ENCODE results near the gene SLC35A4. TPM values are rescaled to one million over a fixed set of nuclear protein-coding genes. Genes with fewer than 3 reads are reported as not detected.

SLC35A4 gene, protein sequence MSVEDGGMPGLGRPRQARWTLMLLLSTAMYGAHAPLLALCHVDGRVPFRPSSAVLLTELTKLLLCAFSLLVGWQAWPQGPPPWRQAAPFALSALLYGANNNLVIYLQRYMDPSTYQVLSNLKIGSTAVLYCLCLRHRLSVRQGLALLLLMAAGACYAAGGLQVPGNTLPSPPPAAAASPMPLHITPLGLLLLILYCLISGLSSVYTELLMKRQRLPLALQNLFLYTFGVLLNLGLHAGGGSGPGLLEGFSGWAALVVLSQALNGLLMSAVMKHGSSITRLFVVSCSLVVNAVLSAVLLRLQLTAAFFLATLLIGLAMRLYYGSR
- 87.0 and 96.5 TPM in 2 replicates for total RNA-seq

DNA sequence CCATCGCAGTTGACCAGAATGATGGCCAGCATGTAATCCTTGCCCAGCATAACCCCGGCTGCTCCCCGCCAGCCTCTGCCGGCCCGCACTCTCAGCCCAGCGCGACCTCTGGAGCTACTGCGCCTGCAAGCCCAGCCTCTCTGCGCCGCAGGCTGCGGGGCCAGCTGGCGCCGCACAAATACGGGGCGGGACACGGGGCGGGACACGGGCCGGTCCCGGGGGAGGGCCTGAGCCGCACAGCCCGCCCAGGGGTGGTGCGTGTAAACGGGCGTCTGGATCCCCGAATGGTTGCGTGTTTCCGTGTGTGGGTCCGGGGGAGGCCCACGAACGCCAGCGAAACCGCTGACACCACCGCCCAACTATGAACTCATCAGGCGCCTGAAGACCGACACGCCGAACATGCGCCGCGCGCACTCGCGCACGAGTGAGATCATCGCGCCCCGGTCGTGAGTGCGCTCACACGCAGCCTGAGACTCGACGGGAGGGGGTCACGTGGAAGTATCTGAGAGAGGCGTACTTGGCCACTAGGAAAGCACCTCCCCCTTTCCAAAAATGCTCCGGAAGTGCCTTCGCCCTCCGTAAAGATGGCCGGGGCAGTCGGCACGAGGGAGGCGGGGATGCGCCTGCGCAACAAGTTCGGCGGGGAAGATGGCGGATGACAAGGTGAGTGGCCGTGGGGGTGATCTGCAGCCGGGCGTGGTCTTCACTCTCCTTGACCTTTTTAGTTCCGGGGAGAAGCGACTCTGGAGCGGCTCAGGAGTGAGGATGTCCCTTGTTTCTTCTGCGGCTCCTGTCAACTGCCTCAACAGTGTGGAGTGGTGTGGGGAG is at the start of gene SLC35A4, which contains the start of gene APBB3:
TSS of gene SLC35A4 (plus strand) at position 633 of the 828 bp plus-strand sequence. CDS start 2,342 bp downstream, outside the sequence.
TSS of gene APBB3 (minus strand) at position 403 of the 828 bp plus-strand sequence. CDS start at position 50, 353 bp downstream.
- intact Hi-C loops (cut with micrococcal nuclease): loop anchor here (1.0 to 10.0 kb wide), 20 partner anchors 8 to 1222 kb away; partner anchors contain the start of genes ANKHD1, CYSTM1, DNAJC18 and EIF4EBP3

DNA sequence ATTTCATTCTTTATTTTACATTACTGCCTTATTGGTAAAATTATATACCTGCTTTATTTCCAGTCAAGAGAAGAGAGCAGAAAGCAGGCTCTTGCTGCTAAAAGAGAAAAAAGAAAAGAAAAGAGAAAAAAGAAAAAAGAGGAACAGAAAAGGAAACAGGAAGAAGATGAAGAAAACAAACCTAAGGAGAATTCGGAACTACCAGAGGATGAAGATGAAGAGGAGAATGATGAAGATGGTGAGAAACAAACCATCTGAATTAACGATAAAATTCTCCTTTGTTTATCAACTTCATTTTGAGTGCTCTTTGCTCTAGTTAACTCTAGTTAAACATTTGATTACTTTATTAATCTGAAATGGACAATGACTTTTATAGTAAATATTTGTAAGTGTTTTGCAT is 40.6 kb upstream of the SLC35A4 start:
- intact Hi-C loops (cut with micrococcal nuclease): no loop called here

DNA sequence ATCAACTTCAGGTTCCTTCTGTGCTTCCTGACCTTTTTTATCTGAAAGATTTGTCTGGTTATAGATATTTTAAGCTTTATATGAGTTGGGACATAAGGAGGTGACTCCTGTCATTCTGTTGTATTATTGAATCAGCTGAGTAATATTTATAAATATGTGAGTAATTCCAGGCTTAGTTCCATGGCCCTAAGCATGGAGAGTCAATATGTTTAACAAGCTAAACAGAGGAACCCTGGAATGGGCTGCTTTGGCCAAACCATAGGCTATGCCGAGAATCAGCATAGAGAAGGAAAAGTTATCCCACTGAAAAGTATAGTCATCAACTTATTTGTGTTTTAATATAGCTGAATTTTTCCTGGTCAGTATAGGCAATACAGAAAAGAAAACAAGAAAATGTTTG is 24.4 kb upstream of the SLC35A4 start:
- intact Hi-C loops (cut with micrococcal nuclease): no loop called here

DNA sequence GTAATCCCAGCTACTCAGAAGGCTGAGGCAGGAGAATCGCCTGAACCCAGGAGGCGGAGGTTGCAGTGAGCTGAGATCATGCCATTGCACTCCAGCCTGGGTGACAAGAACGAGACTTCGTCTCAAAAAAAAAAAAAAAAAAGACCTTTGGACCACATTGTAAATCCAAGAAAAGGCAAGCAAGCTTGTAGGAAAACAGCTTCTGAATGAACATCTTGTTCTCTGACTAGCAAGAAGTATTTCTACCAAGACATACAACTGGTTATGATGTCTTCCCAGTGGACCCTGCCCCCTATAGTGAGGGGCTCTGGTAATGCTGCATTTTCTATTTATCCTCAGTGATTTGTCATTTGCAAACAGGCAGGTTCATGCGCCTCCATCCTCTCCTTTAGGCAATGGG is 21.7 kb upstream of the SLC35A4 start:
- intact Hi-C loops (cut with micrococcal nuclease): no loop called here

DNA sequence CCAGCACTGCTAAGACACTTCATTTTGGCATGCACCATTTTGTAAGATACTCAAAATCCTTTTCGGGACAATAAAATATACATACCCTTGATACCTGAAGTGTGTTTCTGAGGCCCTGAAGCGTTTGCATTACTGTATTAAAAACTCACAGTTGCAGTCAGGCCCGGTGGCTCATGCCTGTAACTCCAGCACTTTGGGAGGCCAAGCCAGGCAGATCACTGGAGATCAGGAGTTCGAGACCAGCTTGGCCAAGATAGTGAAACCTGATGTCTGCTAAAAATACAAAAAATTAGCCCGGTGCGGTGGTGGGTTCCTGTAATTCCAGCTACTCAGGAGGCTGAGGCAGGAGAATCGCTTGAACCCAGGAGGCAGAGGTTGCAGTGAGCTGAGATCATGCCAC is 19.6 kb upstream of the SLC35A4 start:
- intact Hi-C loops (cut with micrococcal nuclease): loop anchor here (5.0 kb wide), 1 partner anchor 303 kb away; no protein-coding TSS in a partner anchor

DNA sequence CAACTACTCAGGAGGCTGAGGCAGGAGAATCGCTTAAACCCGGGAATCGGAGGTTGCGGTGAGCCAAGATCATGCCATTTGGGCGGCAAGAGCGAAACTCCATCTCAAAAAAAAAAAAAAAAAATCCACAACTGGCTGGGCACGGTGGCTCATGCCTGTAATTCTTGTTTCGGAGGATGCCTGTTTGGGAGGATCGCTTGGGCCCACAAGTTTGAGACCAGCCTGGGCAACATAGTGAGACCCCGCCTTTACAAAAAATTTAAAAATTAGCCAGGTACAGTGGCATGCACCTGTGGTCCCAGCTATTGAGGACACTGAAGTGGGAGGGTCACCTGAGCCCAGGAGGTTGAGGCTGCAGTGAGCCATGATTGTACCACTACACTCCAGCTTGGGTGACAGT is 19.0 kb upstream of the SLC35A4 start:
- intact Hi-C loops (cut with micrococcal nuclease): loop anchor here (2.0 to 5.0 kb wide), 2 partner anchors 173 to 303 kb away; no protein-coding TSS in a partner anchor

DNA sequence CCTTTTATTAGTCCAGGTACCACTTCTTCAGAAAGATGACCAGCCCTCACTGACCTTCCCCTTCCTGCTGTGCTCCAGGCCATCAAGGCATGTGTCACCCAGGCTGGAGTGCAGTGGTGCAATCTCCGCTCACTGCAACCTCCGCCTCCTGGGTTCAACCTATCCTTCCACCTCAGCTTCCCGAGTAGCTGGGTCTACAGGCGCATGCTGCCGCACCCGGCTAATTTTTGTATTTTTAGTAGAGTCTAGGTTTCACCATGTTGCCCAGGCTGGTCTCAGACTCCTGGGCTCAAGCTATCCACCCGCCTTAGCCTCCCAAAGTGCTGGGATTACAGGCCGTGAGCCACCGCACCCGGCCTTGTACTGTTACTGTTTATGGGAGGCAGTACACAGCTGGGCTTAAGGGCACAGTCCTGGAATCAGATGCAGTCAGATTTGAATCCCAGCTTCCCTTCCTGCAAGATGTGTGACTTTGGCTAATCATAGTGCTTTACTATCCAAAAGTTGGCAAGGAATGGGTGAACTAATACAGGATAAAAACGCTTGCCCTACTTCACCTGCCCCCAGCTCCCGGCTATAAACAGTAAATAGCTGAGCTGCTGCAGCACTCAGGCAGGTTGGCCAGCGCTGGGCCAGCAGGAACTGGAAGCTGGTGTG is 17.6 kb upstream of the SLC35A4 start:
- intact Hi-C loops (cut with micrococcal nuclease): loop anchor here (1.0 to 5.0 kb wide), 11 partner anchors 10 to 305 kb away; partner anchors contain the start of genes ANKHD1, APBB3, HARS1 and HARS2

DNA sequence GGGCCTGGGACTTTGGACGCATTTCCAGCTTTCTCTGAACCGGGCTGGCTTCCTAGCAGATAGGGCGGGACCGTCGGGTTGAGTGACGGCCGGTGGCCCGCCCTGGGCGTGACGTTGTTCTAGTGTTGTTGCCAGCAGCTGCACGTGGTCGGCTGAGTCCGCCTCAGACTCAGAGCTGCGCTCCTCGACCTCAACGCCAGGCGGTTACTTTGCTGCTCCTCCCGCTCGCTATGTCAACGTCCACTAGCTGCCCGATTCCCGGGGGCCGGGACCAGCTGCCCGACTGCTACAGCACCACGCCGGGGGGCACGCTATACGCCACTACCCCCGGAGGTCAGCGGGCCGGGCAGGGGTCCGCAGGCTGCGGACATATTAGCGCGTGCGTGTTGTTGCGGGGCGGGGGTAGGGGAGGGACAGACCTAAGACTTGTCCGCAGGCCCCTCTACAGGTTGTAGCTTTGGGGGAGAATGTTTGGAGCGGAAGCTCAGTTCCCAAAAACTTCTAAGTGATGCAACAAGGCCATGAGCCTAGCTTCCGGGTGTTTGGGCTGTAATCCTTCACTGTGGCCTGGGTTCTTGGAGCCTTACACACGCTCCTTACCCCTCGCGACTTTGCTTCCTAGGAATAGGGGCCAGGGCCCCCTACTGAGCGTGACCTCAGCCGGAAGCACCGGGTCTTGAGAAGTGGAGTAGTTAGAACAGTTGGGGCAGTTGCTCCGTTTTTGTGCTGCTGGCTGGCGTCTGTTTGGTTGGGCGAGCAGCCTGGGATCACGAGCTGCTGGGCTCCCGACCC is 16.9 kb upstream of the SLC35A4 start, which contains the start of gene EIF4EBP3:
TSS of gene EIF4EBP3 (plus strand) at position 155 of the 792 bp plus-strand sequence. CDS start at position 231, 76 bp downstream.
- intact Hi-C loops (cut with micrococcal nuclease): loop anchor here (1.0 to 5.0 kb wide), 11 partner anchors 10 to 305 kb away; partner anchors contain the start of genes ANKHD1, APBB3, HARS1 and HARS2

DNA sequence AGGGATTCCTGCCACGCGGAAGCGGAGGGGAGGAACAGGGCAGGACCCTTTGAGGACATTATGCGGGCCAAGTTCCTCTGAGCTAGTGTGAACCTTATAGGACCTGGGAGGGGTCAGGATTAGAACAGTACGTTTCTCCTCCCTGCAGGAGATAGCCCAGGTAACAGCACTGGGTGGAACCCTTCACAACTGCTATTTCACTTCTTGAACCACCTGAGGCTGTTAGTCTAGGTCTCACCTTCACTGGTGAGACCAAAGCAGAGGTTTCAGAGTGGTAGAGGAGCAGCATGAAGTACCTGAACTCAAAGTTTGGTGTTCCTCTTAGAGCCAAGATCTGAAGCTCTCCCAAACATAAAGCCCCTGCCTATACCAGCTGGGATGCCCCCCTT is 16.3 kb upstream of the SLC35A4 start:
- intact Hi-C loops (cut with micrococcal nuclease): loop anchor here (5.0 kb wide), 1 partner anchor 306 kb away; no protein-coding TSS in a partner anchor

DNA sequence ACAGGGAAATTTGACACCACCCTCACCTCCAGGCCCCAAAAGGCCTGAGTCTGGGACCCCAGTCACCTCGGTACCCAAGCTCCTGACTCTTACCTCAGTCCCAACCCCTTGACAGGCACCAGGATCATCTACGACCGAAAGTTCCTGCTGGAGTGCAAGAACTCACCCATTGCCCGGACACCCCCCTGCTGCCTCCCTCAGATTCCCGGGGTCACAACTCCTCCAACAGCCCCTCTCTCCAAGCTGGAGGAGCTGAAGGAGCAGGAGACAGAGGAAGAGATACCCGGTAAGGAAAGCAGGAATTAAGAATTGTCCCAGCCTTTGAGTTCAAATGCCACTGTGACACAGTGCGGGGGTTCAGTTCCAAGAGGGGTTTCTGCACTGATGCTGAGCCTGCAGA is 15.8 kb upstream of the SLC35A4 start:
- intact Hi-C loops (cut with micrococcal nuclease): loop anchor here (5.0 kb wide), 1 partner anchor 306 kb away; no protein-coding TSS in a partner anchor

DNA sequence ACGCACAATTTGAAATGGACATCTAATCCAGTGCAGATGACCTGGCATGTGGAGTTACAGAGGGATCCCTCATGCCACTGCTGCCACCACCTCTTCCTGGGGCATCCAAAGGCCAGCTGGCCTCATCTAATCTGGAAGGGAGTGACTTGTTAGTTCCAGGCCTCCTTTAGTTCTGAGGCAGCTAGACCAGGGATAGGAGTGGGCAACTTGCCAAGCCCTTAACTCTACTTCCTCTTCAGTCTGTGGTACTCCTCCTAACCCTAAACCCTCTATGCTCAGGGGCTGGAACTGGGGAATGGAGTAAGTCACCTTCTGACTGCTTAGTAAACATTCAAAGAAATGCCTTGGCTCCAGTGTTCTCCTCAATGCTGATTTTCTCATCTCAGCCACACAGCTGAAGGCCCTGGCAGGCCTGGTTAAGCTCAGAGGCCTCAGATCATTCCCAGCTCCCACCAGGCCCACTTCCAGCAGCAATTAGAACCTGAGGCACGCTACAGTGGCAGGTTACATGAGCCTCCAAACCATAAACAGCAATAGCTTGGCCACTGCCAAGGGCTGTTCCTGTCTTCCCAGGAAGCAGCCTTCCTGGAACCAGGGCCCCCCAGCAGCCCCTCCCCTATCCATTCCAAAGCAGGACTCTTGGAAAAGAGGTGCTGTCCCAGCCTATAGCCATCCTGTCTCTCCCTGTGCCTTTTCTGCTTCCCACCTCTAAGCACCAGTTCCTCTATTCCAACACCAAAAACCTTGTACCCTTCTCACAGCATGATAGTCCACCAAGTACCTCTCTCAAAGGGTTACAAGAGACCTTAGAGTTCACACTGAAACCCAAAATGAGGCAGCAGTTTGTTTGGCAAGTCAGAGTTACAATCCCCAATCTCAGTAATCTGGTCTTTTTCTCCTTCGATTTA is 15.1 kb upstream of the SLC35A4 start:
- intact Hi-C loops (cut with micrococcal nuclease): loop anchor here (5.0 to 10.0 kb wide), 2 partner anchors 307 to 1255 kb away; partner anchors contain the start of gene MATR3

DNA sequence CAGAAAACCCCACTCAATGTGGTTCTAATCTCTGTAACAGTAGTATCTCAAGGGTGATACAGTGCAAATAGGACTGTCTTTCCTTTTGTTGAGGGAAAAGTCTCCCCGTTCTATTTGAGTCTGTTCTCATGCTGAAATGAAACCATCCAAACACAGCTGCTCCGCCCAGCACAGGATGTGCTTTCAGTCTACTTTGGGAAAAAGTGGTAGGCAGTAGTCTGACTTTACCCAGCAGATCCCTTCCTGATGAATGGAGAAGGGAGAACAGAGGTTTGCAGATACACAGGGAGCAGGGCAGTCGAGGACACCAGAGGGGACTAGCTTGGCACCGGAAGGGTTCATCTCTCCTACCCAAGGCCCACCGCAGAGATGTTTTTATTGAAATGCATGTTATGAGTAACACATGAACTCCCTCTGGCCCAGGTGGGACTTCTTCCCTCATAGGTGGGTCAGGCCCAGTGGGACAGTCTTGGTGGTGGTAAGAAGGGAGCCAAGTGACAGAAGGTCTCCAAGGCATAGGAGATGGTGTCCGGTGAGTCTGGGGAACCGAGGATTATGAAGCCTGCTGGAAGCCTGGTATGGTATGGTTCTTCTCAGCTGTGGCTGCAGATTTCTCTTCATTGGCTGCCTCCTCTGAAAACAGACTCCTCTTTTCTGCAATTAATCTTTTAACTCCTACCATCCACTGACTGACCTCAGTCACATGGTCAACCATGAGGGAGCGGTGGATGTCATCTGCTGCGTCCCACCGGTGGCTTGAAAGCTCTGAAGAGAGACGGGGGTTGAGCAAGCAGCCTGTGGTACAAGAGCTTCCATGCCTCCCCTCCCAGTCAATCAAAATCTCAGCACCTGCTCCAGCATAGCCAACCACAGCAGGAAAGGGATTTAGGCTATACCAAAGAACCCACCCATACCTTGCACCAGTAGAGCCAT is 14.2 kb upstream of the SLC35A4 start:
- intact Hi-C loops (cut with micrococcal nuclease): loop anchor here (10.0 kb wide), 1 partner anchor 1256 kb away; the partner anchor contains the start of gene MATR3

DNA sequence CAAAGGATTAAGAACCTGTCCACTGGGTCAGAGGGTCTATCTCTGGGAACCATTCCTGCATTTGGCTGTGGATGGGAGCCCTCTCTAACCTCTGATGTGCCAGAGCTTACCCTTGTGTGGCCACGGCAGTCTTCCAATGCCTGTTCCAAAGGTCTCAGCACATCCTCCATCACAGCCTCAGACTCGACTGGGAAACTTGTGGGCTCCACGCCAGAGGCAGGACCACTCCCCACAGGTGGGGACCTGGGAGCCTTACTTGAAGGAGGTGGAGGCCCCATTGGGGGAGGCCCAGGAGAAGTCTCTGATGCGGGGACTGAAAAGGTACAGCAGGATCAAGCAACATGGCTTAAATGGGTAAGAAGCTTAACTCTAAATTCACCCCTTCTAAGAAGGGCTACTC is 12.8 kb upstream of the SLC35A4 start:
- intact Hi-C loops (cut with micrococcal nuclease): loop anchor here (10.0 kb wide), 1 partner anchor 1257 kb away; the partner anchor contains the start of gene MATR3

DNA sequence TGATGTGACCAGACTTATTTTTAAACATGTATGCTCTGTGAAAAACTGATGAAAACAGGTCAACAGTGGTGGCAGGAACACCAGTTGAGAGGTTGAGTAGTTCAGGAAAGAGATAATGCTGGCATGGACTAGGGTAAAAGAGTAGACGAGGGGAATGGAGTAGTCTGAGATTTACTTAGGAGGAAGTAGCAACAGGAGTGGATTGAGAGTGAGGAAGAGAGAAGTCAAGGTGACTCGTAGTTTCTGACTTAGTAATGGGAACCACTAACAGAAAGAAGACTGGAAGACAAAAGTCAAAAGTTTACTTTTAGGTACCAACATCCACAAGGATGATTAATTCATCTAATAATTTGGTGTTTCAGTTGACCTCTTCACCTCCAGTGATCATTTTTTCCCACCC is 11.0 kb upstream of the SLC35A4 start:
- intact Hi-C loops (cut with micrococcal nuclease): loop anchor here (10.0 kb wide), 1 partner anchor 1259 kb away; the partner anchor contains the start of gene MATR3

DNA sequence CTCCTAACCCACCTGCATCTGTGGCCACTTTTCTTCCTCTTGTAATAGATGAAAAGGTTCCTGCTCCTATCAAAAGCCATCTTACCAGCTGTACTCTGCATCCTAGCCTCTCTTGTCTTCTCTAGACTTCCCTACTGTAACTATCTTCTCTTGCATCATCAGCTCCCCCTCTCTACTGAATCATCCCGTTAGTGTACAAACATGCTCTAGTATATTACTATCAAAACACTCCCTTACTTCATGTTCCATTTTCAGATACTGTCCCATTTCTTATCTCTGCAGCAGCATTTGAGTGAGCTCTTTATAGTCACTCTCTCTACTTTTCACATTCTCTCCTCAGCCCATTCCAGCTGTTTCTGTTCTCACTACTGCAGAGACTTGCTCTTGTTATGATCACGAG is 10.2 kb upstream of the SLC35A4 start:
- intact Hi-C loops (cut with micrococcal nuclease): loop anchor here (10.0 kb wide), 1 partner anchor 1260 kb away; the partner anchor contains the start of gene MATR3

DNA sequence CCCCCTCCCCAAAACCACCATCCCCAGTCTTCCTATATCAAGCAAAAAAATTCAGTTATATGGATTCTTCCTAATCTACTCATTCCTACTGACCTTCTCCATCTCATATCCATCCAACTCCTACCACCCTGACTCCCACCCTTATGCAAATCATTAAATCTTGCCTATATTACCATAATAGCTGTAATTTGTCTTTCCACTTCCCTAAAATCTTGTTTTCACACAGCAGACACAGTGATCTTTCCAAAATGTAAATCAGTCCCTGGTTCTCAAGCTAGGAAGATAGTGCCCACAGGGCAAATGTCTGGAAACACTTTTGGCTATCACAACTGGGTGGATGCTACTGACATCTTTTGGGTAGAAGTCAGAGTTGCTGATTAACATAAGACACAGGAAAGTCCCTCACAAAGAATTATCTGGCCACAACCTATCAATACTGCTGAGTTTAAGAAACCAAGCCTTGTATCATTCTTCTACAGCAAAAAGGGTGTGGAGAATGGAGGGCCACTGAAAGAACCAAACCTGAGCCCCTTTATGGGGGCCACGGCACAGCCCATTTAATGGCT is 8.8 kb upstream of the SLC35A4 start:
- intact Hi-C loops (cut with micrococcal nuclease): loop anchor here (1.0 to 10.0 kb wide), 5 partner anchors 8 to 1261 kb away; partner anchors contain the start of genes APBB3, CYSTM1, MATR3 and PFDN1

DNA sequence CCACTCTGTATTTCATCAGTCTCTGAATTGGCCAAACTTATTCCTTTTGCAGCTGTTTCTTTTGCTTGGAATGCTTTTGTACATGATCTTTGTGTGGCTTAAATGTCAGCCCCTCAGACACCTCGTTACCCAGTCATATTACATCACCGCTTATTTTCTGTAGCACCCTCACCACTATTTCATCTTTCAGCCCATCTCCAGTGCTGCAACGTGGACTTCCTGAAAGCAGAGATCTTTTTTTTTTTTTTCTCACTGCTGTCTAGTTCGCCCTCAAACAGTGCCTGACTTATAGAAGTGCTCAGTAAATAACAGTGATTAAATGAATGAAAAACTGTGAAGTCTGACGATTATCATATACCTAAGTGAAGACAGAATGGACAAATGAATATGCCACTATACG is 8.2 kb upstream of the SLC35A4 start:
- intact Hi-C loops (cut with micrococcal nuclease): loop anchor here (1.0 to 10.0 kb wide), 5 partner anchors 8 to 1262 kb away; partner anchors contain the start of genes APBB3, CYSTM1, MATR3 and PFDN1
